Measurements from ENCODE around the gene SLX4IP. TPM values are rescaled to one million over a fixed set of nuclear protein-coding genes. Genes with fewer than 3 reads are reported as not detected.

The SLX4IP gene
- total and polyA plus RNA-seq, 8 donors, result 1.00 to 4.6 (median 2.6) TPM

GRCh38 chr20:10553326-10553984 is 118.3 kb downstream of the SLX4IP start:
- intact Hi-C loops (cut with DNase I; ENCODE audit: low total_unique reads), result loop anchor here (10.0 kb wide), 1 partner anchor 721 kb away; no protein-coding TSS in a partner anchor
- Histone ChIP-seq H3K36me3 (peaks cover 0 to 5% (median 0%) of the 10 kb centered on the region in 4 donors), H3K4me3 (no peak overlapping the region), H3K9me3 (no peaks in the 10 kb centered on the region), H3K4me1 (peaks cover 7 to 53% (median 20%) of the 10 kb centered on the region in 4 donors), H3K27me3 (no peaks in the 10 kb centered on the region), H3K27ac (no peak overlapping the region)
- TF ChIP-seq CTCF (IDR thresholded peaks at IDR 0.05), result peak in 5 of 7 experiments; percentile 55 to 78 (median 74)
- TF ChIP-seq POLR2A (IDR thresholded peaks at IDR 0.05), result no peak
- peak in 1 of 3 donors; percentile 28 for TF ChIP-seq POLR2AphosphoS5 (IDR thresholded peaks at IDR 0.05)
- DNase-seq, result peak; percentile 72 to 88
- 36 to 41% (median 39%) methylated on average over 5 of the region's 5 CpGs for WGBS, 5 donors

- Histone ChIP-seq H3K4me1 (peaks cover 2 to 54% (median 22%) of the 10 kb centered on the region in 4 donors), H3K36me3 (peaks cover 0 to 5% (median 0%) of the 10 kb centered on the region in 4 donors), H3K4me3 (no peak overlapping the region), H3K27ac (no peak overlapping the region), H3K27me3 (no peaks in the 10 kb centered on the region), H3K9me3 (no peaks in the 10 kb centered on the region)
- no peak for DNase-seq
- 27 to 55% (median 33%) methylated on average over 2 of the region's 2 CpGs for WGBS, 5 donors
- intact Hi-C loops (cut with DNase I; ENCODE audit: low total_unique reads), result loop anchor here (10.0 kb wide), 1 partner anchor 721 kb away; no protein-coding TSS in a partner anchor
- TF ChIP-seq CTCF (IDR thresholded peaks at IDR 0.05), result no peak
- no peak for TF ChIP-seq POLR2A (IDR thresholded peaks at IDR 0.05)
- no peak for TF ChIP-seq EP300 (IDR thresholded peaks at IDR 0.05)
- no peak for TF ChIP-seq POLR2AphosphoS5 (IDR thresholded peaks at IDR 0.05)
These were observed 119.2 kb downstream of the SLX4IP start for GRCh38 chr20:10554285-10554684.

- H3K4me3 ChIP-seq, result no peak overlapping the region
- peaks cover 0 to 47% (median 17%) of the 10 kb centered on the region in 4 donors for H3K4me1 ChIP-seq
- no peaks in the 10 kb centered on the region for H3K9me3 ChIP-seq
- H3K36me3 ChIP-seq, result peaks cover 0 to 5% (median 0%) of the 10 kb centered on the region in 4 donors
- DNase-seq, result no peak
- no peak overlapping the region for H3K27ac ChIP-seq
- TF ChIP-seq EP300 (IDR thresholded peaks at IDR 0.05) (no peak), POLR2A (IDR thresholded peaks at IDR 0.05) (no peak), CTCF (IDR thresholded peaks at IDR 0.05) (no peak), POLR2AphosphoS5 (IDR thresholded peaks at IDR 0.05) (no peak)
- no peaks in the 10 kb centered on the region for H3K27me3 ChIP-seq
- WGBS, 5 donors, result 92 to 95% (median 95%) methylated on average over 3 of the region's 3 CpGs
- intact Hi-C loops (cut with DNase I; ENCODE audit: low total_unique reads), result loop anchor here (10.0 kb wide), 1 partner anchor 719 kb away; no protein-coding TSS in a partner anchor
These were observed 120.3 kb downstream of the SLX4IP start for GRCh38 chr20:10555393-10555792.

- H3K4me3 ChIP-seq, result no peak overlapping the region
- no peak for TF ChIP-seq POLR2AphosphoS5 (IDR thresholded peaks at IDR 0.05)
- TF ChIP-seq POLR2A (IDR thresholded peaks at IDR 0.05), result no peak
- no peak for TF ChIP-seq EP300 (IDR thresholded peaks at IDR 0.05)
- TF ChIP-seq CTCF (IDR thresholded peaks at IDR 0.05), result no peak
- peaks cover 0 to 42% (median 15%) of the 10 kb centered on the region in 4 donors for H3K4me1 ChIP-seq
- intact Hi-C loops (cut with DNase I; ENCODE audit: low total_unique reads), result loop anchor here (10.0 kb wide), 1 partner anchor 719 kb away; no protein-coding TSS in a partner anchor
- H3K36me3 ChIP-seq, result peaks cover 0 to 5% (median 0%) of the 10 kb centered on the region in 4 donors
- WGBS, 5 donors, result 74 to 87% (median 79%) methylated on average over 5 of the region's 5 CpGs
- H3K27ac ChIP-seq, result no peak overlapping the region
- H3K9me3 ChIP-seq, result no peaks in the 10 kb centered on the region
- H3K27me3 ChIP-seq, result no peaks in the 10 kb centered on the region
- no peak for DNase-seq
These were observed 120.8 kb downstream of the SLX4IP start for GRCh38 chr20:10555865-10556308.
